Subcutaneous abdominal adipose tissue (tissue), 5 donors: ENCODE measurements around the gene RTF1.
"Not testable (repeated sequence)": the region's sequence is repeated elsewhere in the genome, so short reads cannot be mapped to it uniquely, and the experiment has no call there.

Experiments used
- H3K27ac ChIP-seq: one replicate; pipeline ENCODE4 v1.7.0; 2013; ENCODE audit warnings: low read depth, mild to moderate bottlenecking, inconsistent platforms, low read length, moderate library complexity
- H3K27me3 ChIP-seq, 5 donors: one replicate each; pipeline ENCODE4 v1.7.0; 2013; ENCODE audit warnings: low read length in 5 of 5, inconsistent platforms in 1 of 5; ENCODE audit not compliant: control insufficient read depth in 5 of 5, insufficient read depth in 4 of 5
- H3K36me3 ChIP-seq, 5 donors: one replicate each; pipeline ENCODE4 v1.7.0; 2013; ENCODE audit warnings: low read length in 5 of 5; ENCODE audit not compliant: control insufficient read depth in 5 of 5, insufficient read depth in 5 of 5
- H3K4me1 ChIP-seq, 5 donors: one replicate each; pipeline ENCODE4 v1.7.0; 2013; ENCODE audit warnings: low read length in 5 of 5, mild to moderate bottlenecking in 3 of 5, moderate library complexity in 1 of 5; ENCODE audit not compliant: control insufficient read depth in 5 of 5, insufficient read depth in 5 of 5
- H3K4me3 ChIP-seq, 5 donors: one replicate each; pipeline ENCODE4 v1.7.0; 2013; ENCODE audit warnings: low read length in 5 of 5, low read depth in 1 of 5
- H3K9ac ChIP-seq, 5 donors: one replicate each; pipeline ENCODE4 v1.7.0; 2013; ENCODE audit warnings: low read length in 5 of 5, mild to moderate bottlenecking in 4 of 5, moderate library complexity in 3 of 5
- H3K9me3 ChIP-seq, 5 donors: one replicate each; pipeline ENCODE4 v1.7.0; 2013; ENCODE audit warnings: low read length in 5 of 5; ENCODE audit not compliant: control insufficient read depth in 5 of 5
- donor health status: healthy.
- donor health status: healthy.
- donor health status: healthy.
- donor health status: healthy.
- donor health status: healthy.

The RTF1 gene

GRCh38 chr15:41408234-41408641 lies 8.7 kb upstream of the RTF1 start:
- H3K4me3 ChIP-seq, result no peak overlapping the region
- H3K27ac ChIP-seq, result no peak overlapping the region
- no peak overlapping the region for H3K9ac ChIP-seq

DNA sequence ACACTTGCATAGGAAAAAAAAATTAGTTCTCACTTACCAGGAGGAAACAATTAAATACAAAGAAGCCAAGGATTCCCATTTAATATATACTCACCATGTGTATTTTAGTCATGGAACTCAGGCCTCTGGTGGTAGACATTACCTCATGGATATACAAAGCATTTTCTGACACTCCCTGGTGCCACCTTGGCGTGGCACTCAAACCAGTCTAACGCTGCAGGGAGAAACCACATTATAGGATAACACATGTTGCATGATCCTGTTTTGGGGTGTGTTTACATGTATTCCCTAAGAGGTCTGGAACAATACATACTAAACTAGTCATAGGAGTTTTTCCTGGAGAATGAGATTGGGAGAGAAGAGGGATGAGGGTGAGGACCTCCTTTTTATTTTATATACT lies 5.9 kb upstream of the RTF1 start:
- no peak overlapping the region for H3K27ac ChIP-seq
- H3K9ac ChIP-seq, result no peak overlapping the region
- H3K4me3 ChIP-seq, result no peak overlapping the region

More at GRCh38 chr15:41408234-41408641, 8.7 kb upstream of the RTF1 start:
- H3K4me1 ChIP-seq, result peaks cover 0 to 6% (median 0%) of the 10 kb centered on the region in 5 donors
- no peaks in the 10 kb centered on the region for H3K27me3 ChIP-seq
- no peaks in the 10 kb centered on the region for H3K36me3 ChIP-seq
- H3K9me3 ChIP-seq, result no peaks in the 10 kb centered on the region

GRCh38 chr15:41411441-41411840 lies 5.5 kb upstream of the RTF1 start:
- H3K36me3 ChIP-seq, result no peaks in the 10 kb centered on the region
- no peak overlapping the region for H3K9ac ChIP-seq
- no peak overlapping the region for H3K27ac ChIP-seq
- H3K4me1 ChIP-seq, result peaks cover 0 to 14% (median 9%) of the 10 kb centered on the region in 5 donors
- no peaks in the 10 kb centered on the region for H3K27me3 ChIP-seq
- H3K9me3 ChIP-seq, result no peaks in the 10 kb centered on the region
- no peak overlapping the region for H3K4me3 ChIP-seq

More for the DNA sequence above, 5.9 kb upstream of the RTF1 start:
- Histone ChIP-seq H3K27me3 (no peaks in the 10 kb centered on the region), H3K9me3 (no peaks in the 10 kb centered on the region), H3K4me1 (peaks cover 0 to 10% (median 5%) of the 10 kb centered on the region in 5 donors), H3K36me3 (no peaks in the 10 kb centered on the region)

- Histone ChIP-seq H3K9me3 (no peaks in the 10 kb centered on the region), H3K36me3 (no peaks in the 10 kb centered on the region), H3K4me3 (peak overlapping the region; percentile 85 to 92 (median 90)), H3K27ac (peak overlapping the region; percentile 90), H3K9ac (peak overlapping the region; percentile 75 to 95 (median 91)), H3K4me1 (peaks cover 0 to 29% (median 20%) of the 10 kb centered on the region in 5 donors), H3K27me3 (no peaks in the 10 kb centered on the region)
These were observed 660 bp upstream of the RTF1 start for GRCh38 chr15:41416128-41416741.

GRCh38 chr15:41417418-41418195 lies 712 bp downstream of the RTF1 start:
- peaks cover 0 to 29% (median 20%) of the 10 kb centered on the region in 5 donors for H3K4me1 ChIP-seq
- H3K4me3 ChIP-seq, result peak overlapping the region; percentile 83 to 94 (median 92)
- H3K36me3 ChIP-seq, result no peaks in the 10 kb centered on the region
- peak overlapping the region; percentile 90 for H3K27ac ChIP-seq
- no peaks in the 10 kb centered on the region for H3K27me3 ChIP-seq
- H3K9me3 ChIP-seq, result no peaks in the 10 kb centered on the region
- H3K9ac ChIP-seq, result peak overlapping the region; percentile 39 to 95 (median 92)

DNA sequence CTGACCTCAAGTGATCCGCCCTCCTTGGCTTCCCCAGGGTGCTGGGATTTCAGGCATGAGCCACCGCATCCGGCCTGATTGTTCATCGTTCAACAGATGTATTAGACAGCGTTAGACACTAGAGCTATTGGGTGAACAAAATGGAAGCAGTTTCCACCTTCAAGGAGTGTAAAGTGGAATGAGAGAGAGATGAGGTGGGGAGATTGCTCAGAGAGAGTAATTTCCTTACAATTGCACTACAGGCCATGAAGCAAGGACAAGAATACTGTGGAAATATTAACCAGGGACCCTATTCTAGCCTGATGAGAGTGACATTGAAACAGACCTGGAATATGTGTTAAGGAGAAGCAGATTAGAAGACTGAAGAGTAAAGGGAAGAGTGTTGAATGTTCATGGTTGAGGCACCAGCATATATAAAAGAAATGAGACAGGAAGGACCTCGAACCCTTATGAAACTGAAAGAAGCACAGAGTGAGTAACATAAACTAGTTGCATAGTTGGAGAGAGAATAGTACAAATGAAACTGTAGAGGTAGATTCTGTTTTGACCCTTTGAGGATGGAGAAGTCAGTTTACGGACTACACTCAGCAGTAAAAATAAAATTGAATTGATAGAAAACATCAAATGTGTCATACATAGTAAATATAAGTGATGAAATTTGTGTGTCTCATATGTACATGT lies 7.2 kb downstream of the RTF1 start:
- no peaks in the 10 kb centered on the region for H3K9me3 ChIP-seq
- no peaks in the 10 kb centered on the region for H3K36me3 ChIP-seq

DNA sequence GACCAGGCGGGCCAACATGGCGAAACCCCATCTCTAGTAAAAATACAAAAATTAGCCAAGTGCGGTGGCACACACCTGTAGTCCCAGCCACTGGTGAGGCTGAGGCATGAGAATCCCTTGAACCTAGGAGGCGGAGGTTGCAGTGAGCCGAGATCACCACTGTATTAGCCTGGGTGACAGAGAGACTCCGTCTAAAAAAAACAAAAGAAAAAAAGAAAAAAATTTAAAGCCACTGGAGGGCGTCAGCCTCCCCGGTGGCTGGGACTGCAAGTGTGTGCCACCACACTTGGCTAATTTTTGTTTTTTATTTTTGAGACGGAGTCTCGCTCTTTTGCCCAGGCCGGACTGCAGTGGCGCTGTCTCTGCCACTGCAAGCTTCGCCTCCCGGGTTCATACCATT lies 7.9 kb downstream of the RTF1 start:
- no peaks in the 10 kb centered on the region for H3K9me3 ChIP-seq
- H3K4me1 ChIP-seq, result peaks cover 0 to 2% (median 0%) of the 10 kb centered on the region in 5 donors
- no peak overlapping the region for H3K9ac ChIP-seq
- no peaks in the 10 kb centered on the region for H3K27me3 ChIP-seq
- H3K27ac ChIP-seq, result no peak overlapping the region
- no peak overlapping the region for H3K4me3 ChIP-seq
- H3K36me3 ChIP-seq, result no peaks in the 10 kb centered on the region

More for the DNA sequence above, 7.2 kb downstream of the RTF1 start:
- no peak overlapping the region for H3K4me3 ChIP-seq
- no peak overlapping the region for H3K27ac ChIP-seq
- no peaks in the 10 kb centered on the region for H3K27me3 ChIP-seq
- no peak overlapping the region for H3K9ac ChIP-seq
- peaks cover 0 to 4% (median 0%) of the 10 kb centered on the region in 5 donors for H3K4me1 ChIP-seq

DNA sequence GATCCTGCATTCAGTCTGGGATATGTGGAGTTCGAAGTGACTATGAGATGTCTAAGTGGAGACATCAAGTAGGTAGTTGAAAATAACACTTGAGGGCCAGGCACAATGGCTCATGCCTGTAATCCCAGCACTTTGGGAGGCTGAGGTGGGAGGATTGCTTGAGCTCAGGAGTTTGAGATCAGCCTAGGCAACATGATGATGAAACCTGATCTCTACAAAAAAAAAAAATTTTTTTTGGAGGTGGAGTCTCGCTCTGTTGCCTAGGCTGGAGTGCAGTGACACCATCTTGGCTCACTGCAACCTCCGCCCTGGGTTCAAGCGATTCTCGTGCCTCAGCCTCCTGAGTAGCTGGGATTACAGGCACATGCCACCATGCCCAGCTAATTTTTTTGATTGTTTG lies 9.0 kb downstream of the RTF1 start:
- not testable (repeated sequence) for H3K27me3 ChIP-seq, H3K9me3 ChIP-seq, H3K9ac ChIP-seq, H3K36me3 ChIP-seq, H3K4me1 ChIP-seq, H3K27ac ChIP-seq, H3K4me3 ChIP-seq

- Histone ChIP-seq H3K4me1 (no peaks in the 10 kb centered on the region), H3K4me3 (no peak overlapping the region), H3K36me3 (no peaks in the 10 kb centered on the region), H3K9me3 (no peaks in the 10 kb centered on the region), H3K27ac (no peak overlapping the region), H3K9ac (no peak overlapping the region), H3K27me3 (no peaks in the 10 kb centered on the region)
These were observed 12.4 kb downstream of the RTF1 start for GRCh38 chr15:41429003-41429890.
